ENCODE measurements around the gene CDK4.
"Not testable (repeated sequence)": the region's sequence is repeated elsewhere in the genome, so short reads cannot be mapped to it uniquely, and the experiment has no call there.

The CDK4 gene

DNA sequence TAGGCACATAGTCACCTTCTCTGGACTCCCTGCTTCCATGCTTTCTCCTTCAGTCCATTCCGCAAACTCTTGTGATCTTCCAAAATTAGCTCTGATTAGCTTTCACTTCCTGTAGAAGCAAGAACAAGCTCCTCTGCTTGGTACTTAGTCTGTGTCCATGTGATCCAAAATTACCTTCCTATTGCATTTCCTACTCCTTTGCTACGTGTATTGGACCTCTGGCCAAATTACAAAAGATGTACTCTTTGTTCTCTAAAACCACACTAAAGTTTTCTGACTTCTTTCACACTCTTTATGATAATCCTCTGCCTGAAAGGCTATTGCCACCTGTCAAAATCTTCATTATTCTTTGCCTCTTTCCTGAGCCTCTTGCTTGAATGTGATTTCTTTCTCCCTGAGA is 29.7 kb upstream of the CDK4 start:
- Histone ChIP-seq H3K36me3 (ENCODE audit: control insufficient read depth in 2 of 2, insufficient read depth in 2 of 2, low read length in 2 of 2) (peaks cover 9 to 19% of the 10 kb centered on the region in 2 donors), H3K9ac (ENCODE audit: low read depth in 1 of 2, low read length in 2 of 2) (no peak overlapping the region), H3K27ac (ENCODE audit: low read depth in 2 of 2, low read length in 2 of 2) (no peak overlapping the region), H3K4me1 (ENCODE audit: control insufficient read depth in 2 of 2, insufficient read depth in 2 of 2, low read length in 2 of 2) (peaks cover 9 to 11% of the 10 kb centered on the region in 2 donors), H3K4me3 (ENCODE audit: low read length in 2 of 2) (no peak overlapping the region), H3K27me3 (ENCODE audit: control insufficient read depth in 2 of 2, insufficient read depth in 2 of 2, low read length in 2 of 2) (no peaks in the 10 kb centered on the region), H3K9me3 (ENCODE audit: control insufficient read depth in 2 of 2, low read length in 2 of 2) (no peaks in the 10 kb centered on the region)

DNA sequence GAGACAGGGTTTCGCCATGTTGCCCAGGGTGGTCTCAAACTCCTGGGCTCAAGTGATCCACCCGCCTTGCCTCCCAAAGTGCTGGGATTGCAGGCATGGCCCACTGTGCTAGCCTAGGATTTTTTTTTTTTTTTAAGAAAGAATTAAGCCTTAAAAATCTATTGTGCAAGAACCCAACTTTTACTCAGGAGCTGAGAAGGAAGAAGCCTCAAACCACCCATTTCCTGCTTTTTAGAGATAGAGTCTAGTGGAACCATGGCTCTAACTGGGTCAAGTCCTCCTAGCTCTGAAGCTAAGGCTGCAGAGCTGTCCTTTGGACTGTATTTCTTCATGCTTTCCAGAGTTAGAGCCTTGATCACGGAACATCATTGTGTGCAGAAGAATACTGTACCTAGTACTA is 29.1 kb upstream of the CDK4 start:
- Histone ChIP-seq H3K9me3 (ENCODE audit: control insufficient read depth in 2 of 2, low read length in 2 of 2) (no peaks in the 10 kb centered on the region), H3K9ac (ENCODE audit: low read depth in 1 of 2, low read length in 2 of 2) (no peak overlapping the region), H3K4me1 (ENCODE audit: control insufficient read depth in 2 of 2, insufficient read depth in 2 of 2, low read length in 2 of 2) (peaks cover 9 to 11% of the 10 kb centered on the region in 2 donors), H3K27me3 (ENCODE audit: control insufficient read depth in 2 of 2, insufficient read depth in 2 of 2, low read length in 2 of 2) (no peaks in the 10 kb centered on the region), H3K27ac (ENCODE audit: low read depth in 2 of 2, low read length in 2 of 2) (no peak overlapping the region), H3K36me3 (ENCODE audit: control insufficient read depth in 2 of 2, insufficient read depth in 2 of 2, low read length in 2 of 2) (peaks cover 3 to 15% of the 10 kb centered on the region in 2 donors), H3K4me3 (ENCODE audit: low read length in 2 of 2) (no peak overlapping the region)

DNA sequence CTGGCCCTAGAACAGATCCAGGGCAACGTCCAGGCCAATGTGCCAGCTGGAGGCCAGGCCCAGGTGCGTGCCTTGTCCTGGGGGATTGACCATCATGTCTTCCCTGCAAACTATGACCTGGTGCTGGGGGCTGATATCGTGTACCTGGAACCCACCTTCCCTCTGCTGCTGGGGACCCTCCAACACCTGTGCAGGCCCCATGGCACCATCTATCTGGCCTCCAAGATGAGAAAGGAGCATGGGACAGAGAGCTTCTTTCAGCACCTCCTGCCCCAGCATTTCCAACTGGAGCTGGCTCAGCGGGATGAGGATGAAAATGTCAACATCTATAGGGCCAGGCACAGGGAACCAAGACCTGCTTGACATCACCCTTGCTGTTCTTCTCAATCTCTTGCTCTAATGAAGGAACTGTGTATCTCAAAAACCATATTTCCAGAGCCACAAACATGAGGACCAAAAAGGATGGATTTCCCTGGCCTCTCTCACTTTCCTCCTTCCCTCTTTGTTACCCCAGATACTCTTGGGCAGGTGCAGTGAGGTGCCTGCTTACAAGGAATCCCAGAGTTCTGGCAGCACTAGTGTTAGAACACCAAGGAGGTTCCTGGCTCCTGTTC is 28.3 kb upstream of the CDK4 start:
- peaks cover 9 to 11% of the 10 kb centered on the region in 2 donors for H3K4me1 ChIP-seq (ENCODE audit: control insufficient read depth in 2 of 2, insufficient read depth in 2 of 2, low read length in 2 of 2)

DNA sequence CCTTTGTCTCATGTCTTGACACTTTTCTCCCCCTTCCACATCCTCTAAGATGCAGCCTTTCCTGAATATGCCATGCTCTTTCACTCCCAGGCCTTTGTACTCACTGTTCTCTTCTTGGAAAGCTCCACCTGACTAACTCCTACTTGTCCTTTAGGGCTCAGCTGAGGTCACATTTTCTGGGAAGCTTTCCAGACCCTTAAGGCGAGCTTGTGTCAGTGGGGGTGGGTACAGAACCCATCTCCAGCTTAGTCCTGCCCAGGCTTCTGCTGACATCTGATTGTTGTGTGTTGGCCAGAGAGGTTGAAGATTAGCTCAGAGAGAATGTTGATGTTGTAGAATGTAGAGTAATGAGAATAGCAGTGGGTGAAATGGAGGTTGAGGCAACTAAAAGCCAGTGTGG is 27.6 kb upstream of the CDK4 start:
- no peak overlapping the region for H3K4me3 ChIP-seq (ENCODE audit: low read length in 2 of 2)
- no peaks in the 10 kb centered on the region for H3K27me3 ChIP-seq (ENCODE audit: control insufficient read depth in 2 of 2, insufficient read depth in 2 of 2, low read length in 2 of 2)
- H3K9ac ChIP-seq (ENCODE audit: low read depth in 1 of 2, low read length in 2 of 2): no peak overlapping the region
- H3K36me3 ChIP-seq (ENCODE audit: control insufficient read depth in 2 of 2, insufficient read depth in 2 of 2, low read length in 2 of 2): peaks cover 0 to 7% of the 10 kb centered on the region in 2 donors
- no peak overlapping the region for H3K27ac ChIP-seq (ENCODE audit: low read depth in 2 of 2, low read length in 2 of 2)
- peaks cover 9 to 11% of the 10 kb centered on the region in 2 donors for H3K4me1 ChIP-seq (ENCODE audit: control insufficient read depth in 2 of 2, insufficient read depth in 2 of 2, low read length in 2 of 2)
- H3K9me3 ChIP-seq (ENCODE audit: control insufficient read depth in 2 of 2, low read length in 2 of 2): no peaks in the 10 kb centered on the region

More for the DNA sequence above, 28.3 kb upstream of the CDK4 start:
- Histone ChIP-seq H3K27me3 (ENCODE audit: control insufficient read depth in 2 of 2, insufficient read depth in 2 of 2, low read length in 2 of 2) (no peaks in the 10 kb centered on the region), H3K36me3 (ENCODE audit: control insufficient read depth in 2 of 2, insufficient read depth in 2 of 2, low read length in 2 of 2) (peaks cover 0 to 7% of the 10 kb centered on the region in 2 donors), H3K9ac (ENCODE audit: low read depth in 1 of 2, low read length in 2 of 2) (no peak overlapping the region), H3K4me3 (ENCODE audit: low read length in 2 of 2) (no peak overlapping the region), H3K9me3 (ENCODE audit: control insufficient read depth in 2 of 2, low read length in 2 of 2) (no peaks in the 10 kb centered on the region), H3K27ac (ENCODE audit: low read depth in 2 of 2, low read length in 2 of 2) (no peak overlapping the region)

DNA sequence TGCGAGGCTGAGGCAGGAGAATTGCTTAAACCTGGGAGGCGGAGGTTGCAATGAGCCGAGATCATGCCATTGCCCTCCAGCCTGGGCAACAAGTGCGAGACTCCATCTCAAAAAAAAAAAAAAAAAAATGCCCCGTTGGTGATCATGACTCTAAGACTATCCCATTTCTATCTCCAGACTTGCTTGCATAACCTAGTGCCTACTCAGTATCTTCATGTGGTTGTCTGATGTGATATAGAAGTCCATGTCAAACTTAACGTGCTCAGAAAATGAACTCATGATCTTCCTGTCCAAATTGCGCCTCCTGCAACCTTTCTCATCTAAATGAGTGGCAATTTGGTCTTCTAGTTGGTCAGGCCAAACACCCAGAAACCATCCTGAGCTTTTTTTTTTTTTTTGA is 25.8 kb upstream of the CDK4 start:
- H3K27ac ChIP-seq (ENCODE audit: low read depth in 2 of 2, low read length in 2 of 2): no peak overlapping the region
- no peaks in the 10 kb centered on the region for H3K9me3 ChIP-seq (ENCODE audit: control insufficient read depth in 2 of 2, low read length in 2 of 2)
- no peak overlapping the region for H3K9ac ChIP-seq (ENCODE audit: low read depth in 1 of 2, low read length in 2 of 2)
- H3K36me3 ChIP-seq (ENCODE audit: control insufficient read depth in 2 of 2, insufficient read depth in 2 of 2, low read length in 2 of 2): peaks cover 0 to 7% of the 10 kb centered on the region in 2 donors
- no peak overlapping the region for H3K4me3 ChIP-seq (ENCODE audit: low read length in 2 of 2)
- H3K27me3 ChIP-seq (ENCODE audit: control insufficient read depth in 2 of 2, insufficient read depth in 2 of 2, low read length in 2 of 2): no peaks in the 10 kb centered on the region
- H3K4me1 ChIP-seq (ENCODE audit: control insufficient read depth in 2 of 2, insufficient read depth in 2 of 2, low read length in 2 of 2): peaks cover 1 to 7% of the 10 kb centered on the region in 2 donors

DNA sequence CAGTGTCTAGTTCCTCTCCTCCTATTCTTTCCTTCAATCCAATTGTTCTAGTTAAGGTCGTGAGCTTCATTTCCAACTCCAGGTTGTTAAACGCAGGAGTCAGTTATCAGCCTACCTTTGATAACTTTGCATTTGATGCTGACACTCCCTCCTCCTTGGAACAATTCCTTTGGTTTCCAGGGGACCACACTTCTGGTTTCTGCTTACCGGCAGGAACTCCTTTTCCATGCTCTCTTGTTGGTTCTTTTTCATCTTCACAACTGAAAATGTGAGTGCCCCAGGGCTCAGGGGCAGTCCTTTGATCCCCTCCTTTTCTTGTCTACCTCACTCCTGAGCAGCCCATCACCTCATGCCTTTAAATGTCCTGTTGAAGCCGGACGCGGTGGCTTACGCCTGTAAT is 25.3 kb upstream of the CDK4 start:
- peaks cover 4 to 9% of the 10 kb centered on the region in 2 donors for H3K4me1 ChIP-seq (ENCODE audit: control insufficient read depth in 2 of 2, insufficient read depth in 2 of 2, low read length in 2 of 2)
- no peaks in the 10 kb centered on the region for H3K9me3 ChIP-seq (ENCODE audit: control insufficient read depth in 2 of 2, low read length in 2 of 2)
- no peak overlapping the region for H3K4me3 ChIP-seq (ENCODE audit: low read length in 2 of 2)
- H3K27me3 ChIP-seq (ENCODE audit: control insufficient read depth in 2 of 2, insufficient read depth in 2 of 2, low read length in 2 of 2): no peaks in the 10 kb centered on the region
- H3K9ac ChIP-seq (ENCODE audit: low read depth in 1 of 2, low read length in 2 of 2): no peak overlapping the region
- no peak overlapping the region for H3K27ac ChIP-seq (ENCODE audit: low read depth in 2 of 2, low read length in 2 of 2)
- H3K36me3 ChIP-seq (ENCODE audit: control insufficient read depth in 2 of 2, insufficient read depth in 2 of 2, low read length in 2 of 2): peaks cover 0 to 7% of the 10 kb centered on the region in 2 donors

DNA sequence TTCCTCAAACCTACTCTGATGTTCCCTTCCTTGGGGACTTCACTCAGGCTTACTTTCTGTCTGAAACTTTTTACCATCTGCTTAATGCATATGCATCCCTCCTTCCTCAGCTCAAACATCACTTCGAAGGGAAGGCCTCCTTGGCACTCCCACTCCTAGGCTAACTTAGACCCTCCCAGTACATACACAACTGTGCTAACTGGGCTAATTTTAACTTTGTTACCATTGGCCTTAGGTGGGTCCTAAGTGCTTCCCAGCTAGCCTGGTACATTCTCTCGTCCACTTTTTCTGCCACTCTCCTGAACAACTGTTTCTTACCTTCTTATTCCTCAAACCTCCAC is 24.1 kb upstream of the CDK4 start:
- H3K27me3 ChIP-seq (ENCODE audit: control insufficient read depth in 2 of 2, insufficient read depth in 2 of 2, low read length in 2 of 2): no peaks in the 10 kb centered on the region
- H3K9me3 ChIP-seq (ENCODE audit: control insufficient read depth in 2 of 2, low read length in 2 of 2): no peaks in the 10 kb centered on the region
- H3K27ac ChIP-seq (ENCODE audit: low read depth in 2 of 2, low read length in 2 of 2): no peak overlapping the region

DNA sequence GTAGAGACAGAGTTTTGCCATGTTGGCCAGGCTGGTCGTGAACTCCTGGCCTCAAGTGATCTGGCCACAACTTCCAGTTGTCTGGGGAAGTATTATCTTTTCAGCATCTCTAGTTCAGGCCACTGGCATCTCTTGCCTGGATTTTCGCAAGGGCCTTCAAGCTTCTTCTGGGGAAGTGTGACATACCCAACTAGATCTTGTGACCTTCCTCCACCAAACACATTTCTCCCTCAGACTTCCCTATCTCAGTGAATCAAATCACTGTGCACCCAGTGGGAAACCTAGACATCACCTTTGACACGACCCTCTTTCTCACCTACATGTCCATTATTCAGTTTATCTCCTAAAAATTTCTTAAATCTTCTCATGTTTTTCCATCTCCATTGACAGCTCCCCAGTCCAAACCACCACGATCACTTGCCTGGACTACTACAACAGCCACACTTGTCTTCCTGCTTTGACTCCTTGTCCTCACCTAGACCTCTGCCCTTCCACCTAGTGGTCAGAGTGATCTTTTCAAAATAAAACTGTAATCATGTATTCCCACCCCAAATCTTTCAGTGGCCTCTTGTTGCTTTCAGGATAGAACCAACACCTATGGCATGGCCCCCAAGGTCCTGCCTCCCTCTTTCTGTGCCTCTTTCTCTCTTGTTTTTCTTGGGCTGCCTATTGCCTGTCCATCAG is 23.6 kb upstream of the CDK4 start:
- H3K9me3 ChIP-seq (ENCODE audit: control insufficient read depth in 2 of 2, low read length in 2 of 2): no peaks in the 10 kb centered on the region
- peaks cover 13 to 14% of the 10 kb centered on the region in 2 donors for H3K4me1 ChIP-seq (ENCODE audit: control insufficient read depth in 2 of 2, insufficient read depth in 2 of 2, low read length in 2 of 2)
- no peak overlapping the region for H3K4me3 ChIP-seq (ENCODE audit: low read length in 2 of 2)
- H3K27ac ChIP-seq (ENCODE audit: low read depth in 2 of 2, low read length in 2 of 2): no peak overlapping the region
- peaks cover 0 to 7% of the 10 kb centered on the region in 2 donors for H3K36me3 ChIP-seq (ENCODE audit: control insufficient read depth in 2 of 2, insufficient read depth in 2 of 2, low read length in 2 of 2)
- no peaks in the 10 kb centered on the region for H3K27me3 ChIP-seq (ENCODE audit: control insufficient read depth in 2 of 2, insufficient read depth in 2 of 2, low read length in 2 of 2)
- H3K9ac ChIP-seq (ENCODE audit: low read depth in 1 of 2, low read length in 2 of 2): no peak overlapping the region

More for the DNA sequence above, 24.1 kb upstream of the CDK4 start:
- Histone ChIP-seq H3K36me3 (ENCODE audit: control insufficient read depth in 2 of 2, insufficient read depth in 2 of 2, low read length in 2 of 2) (peaks cover 0 to 7% of the 10 kb centered on the region in 2 donors), H3K4me1 (ENCODE audit: control insufficient read depth in 2 of 2, insufficient read depth in 2 of 2, low read length in 2 of 2) (peaks cover 12 to 14% of the 10 kb centered on the region in 2 donors), H3K4me3 (ENCODE audit: low read length in 2 of 2) (no peak overlapping the region), H3K9ac (ENCODE audit: low read depth in 1 of 2, low read length in 2 of 2) (no peak overlapping the region)

DNA sequence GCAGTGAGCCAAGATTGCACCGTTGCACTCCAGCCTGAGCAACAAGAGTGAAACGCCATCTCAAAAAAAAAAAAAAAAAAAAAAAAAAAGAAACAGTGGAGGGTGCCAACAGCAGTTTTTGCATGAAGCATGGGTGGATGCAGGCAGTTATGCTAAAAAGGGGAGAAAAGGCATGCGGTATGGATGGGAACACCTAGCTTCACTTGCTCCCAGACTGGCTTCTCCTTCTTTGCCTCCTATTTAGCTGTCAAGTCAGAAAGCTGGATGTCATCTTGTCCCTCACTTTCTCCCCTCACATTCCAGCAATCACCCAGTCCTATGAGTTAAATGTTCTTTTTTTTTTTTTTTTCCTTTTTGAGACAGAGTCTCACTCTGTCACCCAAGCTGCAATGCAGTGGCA is 22.9 kb upstream of the CDK4 start:
- no peaks in the 10 kb centered on the region for H3K27me3 ChIP-seq (ENCODE audit: control insufficient read depth in 2 of 2, insufficient read depth in 2 of 2, low read length in 2 of 2)

DNA sequence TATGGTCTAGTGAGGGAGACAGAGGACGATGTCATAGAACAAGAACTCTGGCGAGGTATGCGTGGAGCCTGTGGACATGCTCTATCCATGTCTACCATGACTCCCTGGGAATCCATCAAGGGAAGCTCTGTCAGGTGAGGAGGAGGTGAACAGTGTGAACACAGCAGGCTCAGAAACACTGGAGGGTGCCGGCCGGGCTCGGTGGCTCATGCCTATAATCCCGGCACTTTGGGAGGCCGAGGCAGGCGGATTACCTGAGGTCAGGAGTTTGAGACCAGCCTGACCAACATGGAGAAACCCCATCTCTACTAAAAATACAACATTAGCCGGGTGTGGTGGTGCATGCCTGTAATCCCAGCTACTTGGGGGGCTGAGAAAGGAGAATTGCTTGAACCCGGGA is 22.5 kb upstream of the CDK4 start:
- not testable (repeated sequence) for H3K4me3 ChIP-seq (ENCODE audit: low read length in 2 of 2); H3K36me3 ChIP-seq (ENCODE audit: control insufficient read depth in 2 of 2, insufficient read depth in 2 of 2, low read length in 2 of 2); H3K27ac ChIP-seq (ENCODE audit: low read depth in 2 of 2, low read length in 2 of 2); H3K9me3 ChIP-seq (ENCODE audit: control insufficient read depth in 2 of 2, low read length in 2 of 2); H3K9ac ChIP-seq (ENCODE audit: low read depth in 1 of 2, low read length in 2 of 2); H3K27me3 ChIP-seq (ENCODE audit: control insufficient read depth in 2 of 2, insufficient read depth in 2 of 2, low read length in 2 of 2)
- peaks cover 13 to 14% of the 10 kb centered on the region in 2 donors for H3K4me1 ChIP-seq (ENCODE audit: control insufficient read depth in 2 of 2, insufficient read depth in 2 of 2, low read length in 2 of 2)

More for the DNA sequence above, 22.9 kb upstream of the CDK4 start:
- H3K4me3 ChIP-seq (ENCODE audit: low read length in 2 of 2): no peak overlapping the region
- peaks cover 13 to 14% of the 10 kb centered on the region in 2 donors for H3K4me1 ChIP-seq (ENCODE audit: control insufficient read depth in 2 of 2, insufficient read depth in 2 of 2, low read length in 2 of 2)
- H3K27ac ChIP-seq (ENCODE audit: low read depth in 2 of 2, low read length in 2 of 2): no peak overlapping the region
- H3K9ac ChIP-seq (ENCODE audit: low read depth in 1 of 2, low read length in 2 of 2): no peak overlapping the region
- no peaks in the 10 kb centered on the region for H3K9me3 ChIP-seq (ENCODE audit: control insufficient read depth in 2 of 2, low read length in 2 of 2)
- peaks cover 0 to 2% of the 10 kb centered on the region in 2 donors for H3K36me3 ChIP-seq (ENCODE audit: control insufficient read depth in 2 of 2, insufficient read depth in 2 of 2, low read length in 2 of 2)

Measured in mucosa of rectum (tissue), 2 donors.